ENCODE data around the gene CCDC70.

The CCDC70 gene

DNA sequence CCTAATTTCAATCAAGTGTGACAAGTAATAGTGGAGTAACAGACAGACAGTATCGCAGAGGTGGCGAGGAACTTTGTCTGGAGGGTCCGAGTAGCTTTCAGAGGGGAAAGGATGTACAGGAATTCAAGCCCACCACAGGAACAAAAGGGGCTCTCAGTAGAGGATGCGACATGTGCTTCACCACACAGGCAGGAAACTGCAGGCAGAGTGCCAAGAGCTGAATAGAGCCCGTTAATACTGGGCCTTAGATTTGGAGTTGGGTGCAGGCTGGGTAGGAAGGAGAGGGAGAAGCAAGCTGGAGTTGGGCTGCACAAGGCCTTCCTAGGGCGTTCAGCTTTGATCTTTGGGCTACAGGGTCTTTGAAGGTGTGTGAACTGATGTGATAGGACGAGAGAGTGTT is 1.2 kb downstream of the CCDC70 start:
- no peak for DNase-seq (ENCODE audit: low spot score)

DNA sequence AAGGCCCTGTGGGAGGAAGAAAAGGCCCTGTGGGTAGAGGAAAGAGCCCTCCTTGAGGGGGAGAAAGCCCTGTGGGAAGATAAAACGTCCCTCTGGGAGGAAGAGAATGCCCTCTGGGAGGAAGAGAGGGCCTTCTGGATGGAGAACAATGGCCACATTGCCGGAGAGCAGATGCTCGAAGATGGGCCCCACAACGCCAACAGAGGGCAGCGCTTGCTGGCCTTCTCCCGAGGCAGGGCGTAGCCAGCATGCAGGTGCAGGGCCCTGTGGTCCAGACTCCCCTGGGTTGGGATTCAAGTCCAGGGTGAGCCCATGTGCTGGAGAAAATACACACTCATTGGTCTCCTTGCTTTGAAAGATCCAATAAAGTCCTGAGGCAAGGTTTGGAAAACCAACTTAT is 4.1 kb downstream of the CCDC70 start:
- no peak for DNase-seq (ENCODE audit: low spot score)

- no peak for DNase-seq (ENCODE audit: low spot score)
Measured at GRCh38 chr13:51867062-51867461, 5.3 kb downstream of the CCDC70 start.

GRCh38 chr13:51869916-51870315 is 8.1 kb downstream of the CCDC70 start:
- DNase-seq (ENCODE audit: low spot score): no peak

DNA sequence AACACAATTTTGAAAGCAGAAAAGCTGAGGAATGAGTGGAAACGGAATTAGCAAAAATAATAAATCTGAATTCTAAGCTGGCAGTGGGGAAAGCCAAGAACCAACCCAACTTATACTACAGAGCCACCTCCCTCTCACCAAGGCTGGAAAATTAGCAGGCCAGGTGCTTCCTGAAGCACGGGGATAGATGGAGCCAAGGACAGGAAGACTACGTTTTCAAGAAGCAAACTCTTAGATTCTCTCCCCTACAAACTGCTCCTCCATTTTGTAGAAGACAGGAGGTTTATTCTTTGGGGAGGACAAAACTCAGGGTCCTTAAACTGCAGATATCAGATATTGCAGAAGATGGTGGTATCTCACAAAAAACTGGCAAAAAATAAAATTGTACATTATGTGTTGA is 8.8 kb downstream of the CCDC70 start:
- no peak for DNase-seq (ENCODE audit: low spot score)

- no peak for DNase-seq (ENCODE audit: low spot score)
Measured at GRCh38 chr13:51873117-51873798, 11.5 kb downstream of the CCDC70 start.

DNA sequence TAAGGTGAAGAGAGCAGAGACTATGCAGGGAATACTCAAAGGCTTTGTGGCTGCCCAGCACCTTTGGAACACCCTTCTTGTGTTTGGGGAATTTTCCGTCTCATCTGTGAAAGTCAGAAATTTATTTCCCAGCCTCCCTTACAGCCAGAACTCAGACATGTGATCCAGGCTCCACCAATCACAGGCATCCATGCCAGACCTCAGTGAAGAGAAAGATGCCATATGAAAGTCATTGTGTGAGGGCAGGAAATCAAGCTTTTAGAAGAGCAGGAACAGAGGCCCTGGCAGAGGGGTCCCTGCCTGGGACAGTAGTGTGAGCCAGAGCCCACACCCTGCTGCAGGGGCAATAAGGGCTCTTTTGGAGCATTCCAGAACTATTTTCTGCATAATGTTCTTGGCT is 12.1 kb downstream of the CCDC70 start:
- DNase-seq (ENCODE audit: low spot score): no peak

- DNase-seq (ENCODE audit: low spot score): no peak
Measured at GRCh38 chr13:51874651-51875050, 12.9 kb downstream of the CCDC70 start.

GRCh38 chr13:51879133-51879532 is 17.4 kb downstream of the CCDC70 start:
- no peak for DNase-seq (ENCODE audit: low spot score)

DNA sequence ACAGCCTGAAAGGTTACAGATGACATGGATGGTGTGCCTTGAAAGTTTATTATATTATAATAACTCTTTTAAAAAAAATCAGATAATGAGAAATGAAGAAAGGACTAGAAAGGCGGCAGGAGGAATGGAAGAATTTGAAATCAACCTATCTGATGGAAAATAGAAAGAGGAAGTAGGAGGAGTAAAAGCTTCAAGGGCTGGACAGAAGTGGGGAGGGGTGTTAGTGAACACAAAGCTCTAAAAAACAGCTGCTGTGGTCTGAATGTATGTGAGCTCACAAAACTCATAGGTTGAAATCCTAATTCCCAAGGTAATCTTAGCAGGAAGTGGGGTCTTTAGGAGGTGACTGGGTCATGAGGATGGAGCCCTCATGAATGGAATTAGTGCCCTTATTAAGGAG is 19.5 kb downstream of the CCDC70 start:
- DNase-seq (ENCODE audit: low spot score): no peak

GRCh38 chr13:51882570-51883225 is 20.9 kb downstream of the CCDC70 start:
- DNase-seq (ENCODE audit: low spot score): no peak

DNA sequence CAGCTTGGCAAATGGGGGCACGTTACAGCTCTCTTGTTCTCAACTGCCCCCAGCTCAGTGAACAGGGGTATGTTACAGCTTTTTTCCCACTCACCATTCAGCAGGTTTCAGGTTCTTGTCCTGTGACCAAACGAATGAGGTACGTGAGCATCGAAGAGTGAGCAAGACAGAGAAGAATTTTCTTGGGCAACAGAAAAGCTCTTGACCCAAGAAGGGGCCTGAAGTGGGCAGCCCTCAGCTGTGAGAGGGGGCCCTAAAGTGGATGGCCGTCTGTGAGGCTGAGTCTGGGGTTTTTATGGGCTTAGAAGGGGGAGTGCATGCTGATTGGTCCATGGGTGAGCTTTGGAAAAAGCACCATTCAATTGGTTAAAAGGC is 21.4 kb downstream of the CCDC70 start:
- DNase-seq (ENCODE audit: low spot score): no peak

DNA sequence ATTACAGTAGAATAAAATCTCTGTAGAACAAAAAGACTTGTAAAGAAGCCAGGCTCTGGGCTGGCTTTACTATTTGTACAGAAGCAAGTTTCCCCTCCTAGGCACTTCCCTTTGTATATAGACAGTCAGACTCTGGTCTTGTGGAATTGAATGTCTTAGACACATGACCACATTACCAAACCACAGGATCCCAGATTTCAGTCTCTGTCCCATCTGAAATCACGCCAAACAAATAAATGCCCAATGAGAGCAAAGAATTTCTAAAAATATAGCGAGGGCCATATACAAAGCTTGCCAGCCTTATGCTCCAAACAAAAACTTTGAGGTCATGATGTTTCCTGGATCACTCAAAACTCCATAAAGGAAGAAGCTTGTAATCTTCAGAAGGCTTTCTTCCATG is 23.9 kb downstream of the CCDC70 start:
- no peak for DNase-seq (ENCODE audit: low spot score)

DNA sequence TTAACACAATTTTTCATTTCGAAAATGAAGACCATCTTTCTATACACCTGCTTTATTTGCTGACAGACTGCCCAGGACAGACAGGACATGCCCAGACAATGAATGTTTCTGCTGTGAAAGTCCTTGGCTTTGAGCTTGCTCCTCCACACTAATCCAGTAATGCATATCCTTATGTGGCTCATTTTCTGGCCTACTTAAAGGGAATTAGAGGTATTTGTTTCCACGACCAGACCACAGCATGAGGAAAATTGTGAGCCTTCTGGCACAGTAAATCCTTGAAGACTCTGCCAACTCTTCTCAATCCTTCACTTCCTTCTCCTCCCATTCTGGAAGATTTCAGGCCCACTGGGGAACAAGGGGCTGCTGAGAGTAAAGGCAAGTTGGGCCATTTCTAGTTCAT is 25.7 kb downstream of the CCDC70 start:
- DNase-seq (ENCODE audit: low spot score): no peak

DNA sequence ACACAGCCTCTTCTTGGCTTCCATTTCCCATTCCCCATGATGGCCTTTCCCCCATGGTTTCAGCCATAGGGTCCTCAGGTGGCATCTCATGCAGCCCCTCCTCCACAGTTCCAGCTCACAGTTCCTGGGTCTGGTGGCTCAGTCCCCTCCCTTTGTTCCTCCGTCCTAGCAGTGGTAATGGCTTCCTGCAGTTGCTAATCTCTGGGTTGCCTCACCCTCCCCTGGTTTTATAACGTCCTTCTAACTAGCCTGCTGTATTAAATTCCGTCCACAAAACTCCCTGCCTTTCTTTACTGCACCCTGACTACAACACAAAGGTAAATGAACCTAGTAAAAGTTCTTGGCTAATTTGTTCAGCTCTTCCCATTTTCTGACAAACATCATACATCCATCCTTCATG is 30.9 kb downstream of the CCDC70 start:
- DNase-seq (ENCODE audit: low spot score): no peak

DNA sequence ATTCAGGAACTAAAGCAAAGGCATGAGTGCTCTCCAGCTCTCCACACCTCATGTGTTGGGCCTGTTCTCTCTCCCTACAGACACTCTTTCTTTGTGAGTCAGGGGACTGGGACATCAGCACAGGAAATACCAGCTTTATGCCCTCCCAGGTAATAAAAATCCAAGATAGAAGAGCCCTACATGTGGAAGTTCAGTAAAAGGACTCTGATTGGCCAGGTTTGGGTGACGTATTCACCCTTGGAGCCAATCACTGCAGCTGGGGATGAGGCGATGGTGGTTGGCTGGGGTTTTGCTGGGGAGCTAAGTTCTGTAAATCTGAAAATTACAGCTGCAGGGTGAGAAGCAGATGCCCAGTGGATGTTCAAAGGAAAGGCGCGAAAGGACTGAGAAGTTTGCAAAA is 32.5 kb downstream of the CCDC70 start:
- DNase-seq (ENCODE audit: low spot score): no peak

DNA sequence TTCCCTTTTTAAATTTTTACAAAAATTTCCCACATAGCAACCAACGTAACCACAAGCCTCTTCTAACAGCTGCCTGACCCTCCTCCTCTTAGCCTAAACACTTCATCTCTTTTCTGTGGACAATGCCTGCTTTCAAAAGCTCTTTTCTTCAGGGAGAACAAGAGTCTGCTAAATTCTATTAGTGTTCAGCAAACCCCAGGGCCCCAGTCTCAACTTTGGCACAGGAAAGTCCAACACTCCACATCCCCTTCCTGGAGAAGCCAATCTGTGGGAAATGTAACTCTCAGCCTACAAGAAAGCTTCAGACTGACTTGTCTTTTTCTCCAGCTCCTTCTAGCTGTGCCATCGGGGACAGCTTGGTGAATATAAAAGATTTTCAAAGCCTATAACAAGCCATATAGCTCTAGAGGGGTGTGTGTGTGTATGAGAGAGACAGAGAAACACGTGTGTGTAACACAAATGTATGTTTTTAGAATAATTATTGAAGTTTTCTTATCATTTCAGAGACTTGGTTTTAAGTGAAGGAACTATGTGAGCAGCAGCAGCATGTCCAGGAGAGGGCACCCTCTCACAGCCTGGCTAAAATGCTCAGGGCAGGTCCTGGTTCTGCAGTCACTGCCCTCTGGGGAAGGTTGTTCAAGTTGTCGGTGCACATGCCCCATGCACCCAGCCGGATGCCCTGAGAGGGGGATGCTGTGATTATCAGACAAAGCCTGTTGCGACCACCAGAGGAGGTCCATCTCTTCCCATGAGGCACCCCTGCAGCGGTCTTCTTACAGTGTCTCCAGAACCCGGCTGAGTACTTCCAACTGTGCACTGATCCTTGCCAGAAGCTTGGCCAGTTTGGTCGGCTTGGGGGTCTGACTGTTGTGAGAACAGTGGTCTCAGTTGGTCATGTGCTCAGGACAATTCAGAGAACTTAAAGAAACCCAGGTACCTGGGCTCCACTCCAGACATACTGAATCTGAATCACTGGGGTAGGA is 34.4 kb downstream of the CCDC70 start:
- DNase-seq (ENCODE audit: low spot score): peak; percentile 70

DNA sequence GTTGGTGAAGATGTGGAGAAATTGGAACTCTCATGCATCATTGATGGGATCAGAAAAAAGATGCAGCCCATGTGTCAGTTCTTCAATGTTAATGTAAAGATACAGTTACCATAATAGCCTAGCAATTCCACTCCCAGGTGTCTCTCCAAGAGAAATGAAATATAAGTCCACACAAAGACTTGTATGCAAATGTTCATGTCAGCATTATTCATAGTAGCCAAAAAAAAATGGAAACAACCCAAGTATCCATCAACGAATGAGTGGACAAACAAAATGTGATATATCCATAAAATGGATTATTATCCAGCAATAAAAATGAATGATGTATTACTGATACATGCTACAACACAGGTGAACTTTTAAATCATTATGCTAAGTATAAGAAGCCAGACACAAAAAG is 38.7 kb downstream of the CCDC70 start:
- DNase-seq (ENCODE audit: low spot score): no peak

DNA sequence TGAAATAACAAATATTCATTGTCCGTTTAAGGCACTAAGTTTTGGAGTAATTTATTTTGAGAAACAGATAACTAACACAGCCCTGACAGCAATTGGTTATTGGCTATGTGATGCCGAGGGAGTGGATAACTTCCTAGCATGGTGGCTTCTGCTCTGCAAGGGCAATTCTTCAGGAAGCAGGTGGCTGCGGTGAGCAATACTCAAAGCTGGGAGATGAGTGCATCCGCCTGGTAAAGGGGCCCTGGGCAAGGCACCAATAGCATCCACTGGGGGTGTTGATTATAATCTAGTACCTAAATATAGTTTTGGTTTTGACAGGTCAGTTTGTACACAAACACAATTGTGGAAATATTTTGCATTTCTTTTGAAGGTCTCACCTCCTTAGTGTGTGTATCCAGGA is 41.0 kb downstream of the CCDC70 start:
- DNase-seq (ENCODE audit: low spot score): no peak

DNA sequence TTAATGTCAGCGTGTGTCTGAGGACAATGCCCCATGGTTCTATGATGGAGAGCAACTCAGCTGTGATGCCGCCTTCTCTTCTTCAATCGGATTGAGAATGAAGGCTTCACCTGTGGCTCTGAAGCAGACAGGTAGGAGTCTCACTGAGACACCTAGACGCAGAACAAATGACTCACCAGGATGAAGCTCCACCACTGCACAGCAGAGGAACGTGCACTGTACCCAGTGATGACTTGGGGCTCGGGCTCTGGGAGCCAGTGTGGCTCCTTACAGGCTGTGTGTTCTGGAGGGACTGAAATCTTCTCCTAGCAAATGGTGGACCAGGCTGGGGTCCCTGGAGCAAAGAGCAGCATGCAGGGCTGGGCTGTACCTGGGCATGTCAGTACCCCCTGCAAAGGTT is 44.0 kb downstream of the CCDC70 start:
- no peak for DNase-seq (ENCODE audit: low spot score)

DNA sequence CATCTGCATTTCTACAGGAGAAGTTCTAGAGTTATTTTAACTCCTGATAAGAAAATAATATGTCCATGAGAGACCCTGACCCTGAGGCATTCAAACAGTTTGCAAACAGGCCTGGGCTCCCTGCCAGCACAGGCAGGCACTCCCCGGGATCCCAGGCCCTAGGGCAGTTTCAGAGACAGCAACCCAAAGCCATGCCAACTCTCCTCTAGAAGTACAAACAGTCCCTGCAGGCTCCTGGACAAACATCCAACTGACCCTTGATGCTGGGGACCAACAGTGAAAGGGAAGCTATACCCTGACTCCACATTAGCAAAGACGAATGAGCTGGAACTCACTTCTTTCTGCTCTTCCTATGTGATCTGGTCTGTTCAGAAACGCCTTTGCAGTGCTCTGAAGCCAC is 44.8 kb downstream of the CCDC70 start:
- no peak for DNase-seq (ENCODE audit: low spot score)

- no peak for DNase-seq (ENCODE audit: low spot score)
Measured at GRCh38 chr13:51907040-51907732, 45.4 kb downstream of the CCDC70 start.
